GM18505 (cell line): ENCODE measurements around the gene BCAR3.
"Not testable (repeated sequence)": the region's sequence is repeated elsewhere in the genome, so short reads cannot be mapped to it uniquely, and the experiment has no call there.

Experiments used
- ATAC-seq: cut with Tn5 transposase; IDR thresholded peaks from one replicate; pipeline ENCODE4 v1.9.1; 2021; ENCODE audit not compliant: unreplicated experiment
- POLR2A ChIP-seq: IDR thresholded peaks from 4 replicates; pipeline ENCODE4 v1.6.1; 2011; ENCODE audit warnings: borderline replicate concordance; ENCODE audit not compliant: insufficient read depth, insufficient read length; ENCODE audit errors: extremely low read depth

The BCAR3 gene

DNA sequence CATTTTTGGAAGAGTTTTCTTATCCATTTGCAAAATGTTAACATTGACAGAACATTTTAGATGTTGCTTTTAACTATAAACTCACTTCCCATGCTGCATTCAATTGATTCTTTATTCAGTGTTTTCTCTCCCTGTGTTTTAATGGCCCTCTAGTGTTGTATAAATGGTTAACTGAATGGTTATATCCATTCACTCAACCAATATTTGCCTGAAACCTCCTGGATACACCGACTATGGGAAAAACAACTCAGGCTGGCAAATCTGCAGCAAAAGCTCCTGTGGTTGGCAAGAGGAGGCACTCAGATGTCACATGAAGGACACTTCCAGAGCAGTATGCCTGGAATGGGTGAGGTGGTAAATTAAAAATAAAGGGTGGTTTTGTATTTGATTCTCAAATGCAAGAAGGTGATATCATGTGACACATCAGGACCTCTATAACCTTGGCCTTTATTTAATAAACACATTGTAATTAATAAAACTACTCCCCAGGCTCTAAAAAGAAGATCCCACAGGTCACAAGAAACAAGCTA lies 107.6 kb downstream of the BCAR3 start:
- no peak for ATAC-seq
- no peak for TF ChIP-seq POLR2A

- TF ChIP-seq POLR2A: no peak
- ATAC-seq: no peak
Measured at GRCh38 chr1:93571623-93572310, 109.9 kb downstream of the BCAR3 start.

- ATAC-seq: no peak
- TF ChIP-seq POLR2A: no peak
Measured at GRCh38 chr1:93569489-93569888, 112.1 kb downstream of the BCAR3 start.

GRCh38 chr1:93567255-93567918 lies 114.2 kb downstream of the BCAR3 start:
- no peak for TF ChIP-seq POLR2A
- ATAC-seq: no peak

DNA sequence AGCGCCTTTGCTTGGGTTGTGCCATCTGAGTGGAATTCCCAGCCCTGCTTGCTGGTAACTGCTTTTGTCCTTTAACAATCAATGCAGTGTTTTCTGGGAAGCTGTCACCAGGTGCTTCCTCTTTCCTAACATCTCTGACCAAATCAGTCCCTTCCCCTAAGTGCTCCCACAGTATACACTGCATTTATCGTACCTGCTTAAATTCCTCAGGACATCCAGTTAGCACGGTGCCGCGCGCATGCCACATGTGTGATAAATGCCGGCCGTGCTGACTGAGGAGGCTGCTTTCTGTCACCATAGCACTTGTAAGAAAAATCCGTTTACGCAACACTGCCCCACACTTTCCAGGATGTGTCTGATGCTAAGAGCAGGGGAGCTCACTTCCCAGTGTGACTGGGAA lies 115.4 kb downstream of the BCAR3 start:
- no peak for TF ChIP-seq POLR2A
- no peak for ATAC-seq

GRCh38 chr1:93565496-93566206 lies 116.0 kb downstream of the BCAR3 start:
- no peak for ATAC-seq
- no peak for TF ChIP-seq POLR2A

GRCh38 chr1:93559695-93560094 lies 121.9 kb downstream of the BCAR3 start:
- no peak for ATAC-seq
- TF ChIP-seq POLR2A: no peak

DNA sequence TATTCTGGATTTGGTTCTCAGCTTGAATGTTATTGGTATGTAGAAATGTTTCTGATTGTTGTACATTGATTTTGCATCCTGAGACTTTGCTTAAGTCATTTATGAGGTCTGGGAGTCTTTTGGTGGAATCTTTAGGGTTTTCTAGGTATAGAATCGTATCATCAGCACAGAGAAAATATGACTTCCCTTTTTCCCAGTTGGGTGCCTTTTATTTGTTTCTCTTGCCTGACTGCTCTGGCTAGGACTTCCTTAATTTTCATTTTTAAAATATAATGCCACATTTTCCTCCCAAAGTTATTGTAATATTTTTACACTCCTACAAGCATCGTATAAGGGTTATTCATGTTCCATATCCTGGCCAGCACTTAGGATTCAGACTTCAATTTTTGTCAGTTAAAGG lies 122.6 kb downstream of the BCAR3 start:
- ATAC-seq: no peak
- no peak for TF ChIP-seq POLR2A

- no peak for TF ChIP-seq POLR2A
- no peak for ATAC-seq
Measured at GRCh38 chr1:93556291-93556690, 125.3 kb downstream of the BCAR3 start.

GRCh38 chr1:93554883-93555872 lies 126.5 kb downstream of the BCAR3 start:
- no peak for ATAC-seq
- no peak for TF ChIP-seq POLR2A

- ATAC-seq: not testable (repeated sequence)
Measured at GRCh38 chr1:93553886-93554490, 127.6 kb downstream of the BCAR3 start.

DNA sequence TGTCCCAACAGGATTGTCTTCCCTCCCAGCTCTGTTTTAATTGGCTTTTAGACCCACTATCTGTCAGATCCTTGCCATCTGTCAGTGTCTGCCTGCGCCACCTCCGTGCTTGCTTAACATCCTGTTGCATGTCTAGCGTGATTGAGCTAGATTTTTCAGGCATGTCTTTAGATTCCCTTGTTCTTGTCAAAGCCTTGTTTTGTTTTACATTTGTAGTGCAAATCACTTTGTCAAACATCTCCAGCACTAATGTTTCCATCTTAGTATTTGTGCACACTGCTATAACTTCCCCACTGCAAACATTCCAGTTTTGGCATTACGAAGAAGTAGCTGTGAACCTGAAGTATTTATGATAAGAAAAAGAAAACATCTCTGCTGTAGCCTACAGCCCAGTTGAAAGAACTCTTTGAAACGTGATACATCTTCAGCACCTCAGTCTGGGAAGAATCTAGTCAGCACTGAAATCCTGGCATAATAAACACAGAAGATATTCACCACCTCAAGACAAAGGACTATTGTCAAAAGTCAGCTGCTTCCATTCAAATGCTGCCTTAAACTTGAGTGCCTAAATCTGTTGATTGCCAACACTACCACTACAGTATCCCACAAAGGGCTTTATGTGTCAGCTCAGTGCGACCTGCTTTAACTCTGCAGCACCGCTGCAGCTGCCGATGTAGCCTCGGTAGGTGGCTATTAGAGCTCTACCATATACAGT lies 128.7 kb downstream of the BCAR3 start:
- no peak for ATAC-seq

More for the DNA sequence above, 128.7 kb downstream of the BCAR3 start:
- no peak for TF ChIP-seq POLR2A
